ENCODE measurements around the gene RIMOC1. TPM values are rescaled to one million over a fixed set of nuclear protein-coding genes. Genes with fewer than 3 reads are reported as not detected.
A peak's percentile ranks its signal among the peaks of the same experiment; 100 is the strongest.

The RIMOC1 gene
- total and polyA plus RNA-seq, 10 of the 15 experiments (the other 5 are each of a cell fraction or from before 2014, with no cell fraction given): 3.9 to 33.1 (median 16.0) TPM

DNA sequence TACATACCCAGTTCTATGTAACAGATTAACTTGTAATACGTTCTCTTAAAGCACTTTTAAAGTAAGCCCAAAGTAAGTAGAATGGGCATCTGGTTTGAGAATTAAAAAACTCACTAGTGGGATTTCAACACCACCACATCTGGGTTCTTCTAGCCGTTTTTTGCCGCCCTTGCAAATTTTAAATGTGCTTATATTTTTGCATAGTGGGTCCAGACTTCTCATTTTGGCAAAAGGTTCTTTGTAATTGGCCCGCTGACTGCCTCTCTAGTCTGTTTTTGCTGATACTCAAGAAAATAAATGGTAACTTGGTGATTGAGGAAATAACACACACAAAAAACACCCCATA, 20.4 kb downstream of the RIMOC1 start:
- Histone ChIP-seq H3K36me3 (ENCODE audit: control insufficient read depth in 2 of 2, insufficient read depth in 2 of 2, low read length in 1 of 2) (peaks cover 0 to 3% of the 10 kb centered on the region in 2 experiments; a peak in 1 of 4 replicates), H3K9me3 (replicated peaks; ENCODE audit: control insufficient read depth, insufficient read depth, low read length) (no peaks in the 10 kb centered on the region), H2AFZ (ENCODE audit: control insufficient read depth, low read depth, low read length) (peak overlapping the region; percentile 99), H3K27me3 (replicated peaks in 1 of 2; ENCODE audit: control insufficient read depth in 2 of 2, insufficient read depth in 2 of 2, low read length in 1 of 2) (no peaks in the 10 kb centered on the region), H3K9ac (ENCODE audit: control insufficient read depth, insufficient read depth, low read length) (peak overlapping the region; percentile 99), H3K79me2 (ENCODE audit: control insufficient read depth, insufficient read depth, low read length) (peaks cover 4% of the 10 kb centered on the region), H3K4me1 (ENCODE audit: control insufficient read depth, insufficient read depth, low read length) (peaks cover 21% of the 10 kb centered on the region), H4K20me1 (ENCODE audit: control insufficient read depth, insufficient read depth) (no peaks in the 10 kb centered on the region), H3K4me3 (peak overlapping the region; percentile 84; the same call in 1 of the 2 replicates), H3K4me2 (ENCODE audit: control insufficient read depth, insufficient read depth) (peak overlapping the region; percentile 100), H3K27ac (ENCODE audit: control insufficient read depth, insufficient read depth) (peak overlapping the region; percentile 97)
- intact Hi-C loops (cut with micrococcal nuclease; ENCODE audit: unreplicated experiment) (loop anchor here (1.0 to 10.0 kb wide), 2 partner anchors 54 to 1680 kb away; partner anchors contain the start of genes NNT and OXCT1), in situ Hi-C loops (cut with MboI) (loop anchor here (25.0 kb wide), 1 partner anchor 1688 kb away; the partner anchor contains the start of gene NNT)
- RAD21 ChIA-PET (ENCODE audit: unreplicated experiment): interaction anchor here (1.5 to 2.0 kb wide), 2 partner anchors 68 to 133 kb away, joined by 4 to 10 read pairs; no protein-coding TSS in a partner anchor
- TF ChIP-seq PAX8 (IDR thresholded peaks at IDR 0.05): 0 out of 2 replicates have a peak, but pooled peaks have one; percentile 26
- TF ChIP-seq ZBTB40 (IDR thresholded peaks at IDR 0.05; ENCODE audit: borderline replicate concordance): 0 out of 2 replicates have a peak, but pooled peaks have one; percentile 32
- 0 out of 2 replicates have a peak, but pooled peaks have one; percentile 18 for TF ChIP-seq BMI1 (IDR thresholded peaks at IDR 0.05; ENCODE audit: borderline replicate concordance)
- 0 out of 2 replicates have a peak, but pooled peaks have one; percentile 35 for TF ChIP-seq CBX5 (IDR thresholded peaks at IDR 0.05; ENCODE audit: low read depth)
- TF ChIP-seq HDAC2 (IDR thresholded peaks at IDR 0.05): no peak
- TF ChIP-seq, protein P1, sequence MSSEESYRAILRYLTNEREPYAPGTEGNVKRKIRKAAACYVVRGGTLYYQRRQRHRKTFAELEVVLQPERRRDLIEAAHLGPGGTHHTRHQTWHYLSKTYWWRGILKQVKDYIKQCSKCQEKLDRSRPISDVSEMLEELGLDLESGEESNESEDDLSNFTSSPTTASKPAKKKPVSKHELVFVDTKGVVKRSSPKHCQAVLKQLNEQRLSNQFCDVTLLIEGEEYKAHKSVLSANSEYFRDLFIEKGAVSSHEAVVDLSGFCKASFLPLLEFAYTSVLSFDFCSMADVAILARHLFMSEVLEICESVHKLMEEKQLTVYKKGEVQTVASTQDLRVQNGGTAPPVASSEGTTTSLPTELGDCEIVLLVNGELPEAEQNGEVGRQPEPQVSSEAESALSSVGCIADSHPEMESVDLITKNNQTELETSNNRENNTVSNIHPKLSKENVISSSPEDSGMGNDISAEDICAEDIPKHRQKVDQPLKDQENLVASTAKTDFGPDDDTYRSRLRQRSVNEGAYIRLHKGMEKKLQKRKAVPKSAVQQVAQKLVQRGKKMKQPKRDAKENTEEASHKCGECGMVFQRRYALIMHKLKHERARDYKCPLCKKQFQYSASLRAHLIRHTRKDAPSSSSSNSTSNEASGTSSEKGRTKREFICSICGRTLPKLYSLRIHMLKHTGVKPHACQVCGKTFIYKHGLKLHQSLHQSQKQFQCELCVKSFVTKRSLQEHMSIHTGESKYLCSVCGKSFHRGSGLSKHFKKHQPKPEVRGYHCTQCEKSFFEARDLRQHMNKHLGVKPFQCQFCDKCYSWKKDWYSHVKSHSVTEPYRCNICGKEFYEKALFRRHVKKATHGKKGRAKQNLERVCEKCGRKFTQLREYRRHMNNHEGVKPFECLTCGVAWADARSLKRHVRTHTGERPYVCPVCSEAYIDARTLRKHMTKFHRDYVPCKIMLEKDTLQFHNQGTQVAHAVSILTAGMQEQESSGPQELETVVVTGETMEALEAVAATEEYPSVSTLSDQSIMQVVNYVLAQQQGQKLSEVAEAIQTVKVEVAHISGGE (CRISPR knock-in tag; IDR thresholded peaks at IDR 0.05): no peak
- POLR2A ChIA-PET: interaction anchor here (1.8 kb wide), 1 partner anchor 54 kb away, joined by 4 read pairs; the partner anchor contains the start of gene OXCT1
- WGBS (ENCODE audit: insufficient coverage, insufficient replicate concordance, low lambda C conversion rate, missing lambda C conversion rate): 1% methylated on average over 4 of the region's 4 CpGs
- SMC1A ChIA-PET (ENCODE audit: uncharacterized antibody, unreplicated experiment): interaction anchor here (3.6 kb wide), 1 partner anchor 69 kb away, joined by 16 read pairs; no protein-coding TSS in a partner anchor
- BruUV-seq (replicated peaks): TSS peak; percentile 88
- ATAC-seq (no peak), FAIRE-seq (no peak), DNase-seq (ENCODE audit: low read depth, low spot score) (no peak)
- CTCF ChIA-PET: interaction anchor here (1.0 to 1.5 kb wide), 4 partner anchors 8 to 68 kb away, joined by 3 to 6 read pairs (median 4); no protein-coding TSS in a partner anchor
